CD4-positive, alpha-beta T cell treated with Interleukin-6 for 4 hours (primary cell): ENCODE results near the gene STK11.
"Not testable (repeated sequence)": the region's sequence is repeated elsewhere in the genome, so short reads cannot be mapped to it uniquely, and the experiment has no call there.

Source experiments
- DNase-seq: peaks from one replicate; pipeline ENCODE4 v3.0.0-alpha.2; 2020; ENCODE audit warnings: mixed read lengths

Gene STK11

GRCh38 chr19:1238369-1239303 is 33.1 kb downstream of the STK11 start:
- DNase-seq: no peak

GRCh38 chr19:1239420-1239795 is 33.8 kb downstream of the STK11 start:
- no peak for DNase-seq

- DNase-seq: peak; percentile 91
Measured at GRCh38 chr19:1239796-1240737, 34.5 kb downstream of the STK11 start.

- no peak for DNase-seq
Measured at GRCh38 chr19:1240925-1241324, 35.3 kb downstream of the STK11 start.

- DNase-seq: peak; percentile 94
Measured at GRCh38 chr19:1241417-1242095, 36.0 kb downstream of the STK11 start, which contains the start of gene ATP5F1D. Gene ATP5F1D (plus strand): TSS chr19:1241751. CDS start chr19:1241851, 100 bp downstream.

GRCh38 chr19:1243768-1244692 is 38.5 kb downstream of the STK11 start:
- DNase-seq: peak; percentile 88

- no peak for DNase-seq
Measured at GRCh38 chr19:1244693-1245451, 39.3 kb downstream of the STK11 start.

GRCh38 chr19:1245494-1246264 is 40.1 kb downstream of the STK11 start:
- no peak for DNase-seq

GRCh38 chr19:1246265-1247087 is 40.9 kb downstream of the STK11 start:
- not testable (repeated sequence) for DNase-seq

- DNase-seq: no peak
Measured at GRCh38 chr19:1247748-1248138, 42.2 kb downstream of the STK11 start.

GRCh38 chr19:1248139-1248785 is 42.7 kb downstream of the STK11 start, which contains the start of gene MIDN:
Gene MIDN (plus strand): TSS chr19:1248583. CDS start chr19:1250297, 1,714 bp downstream.
- peak; percentile 86 for DNase-seq

GRCh38 chr19:1248786-1249297 is 43.3 kb downstream of the STK11 start:
- peak; percentile 88 for DNase-seq

GRCh38 chr19:1249298-1249989 is 43.9 kb downstream of the STK11 start:
- peak; percentile 97 for DNase-seq

- DNase-seq: no peak
Measured at GRCh38 chr19:1249990-1250436, 44.4 kb downstream of the STK11 start.

- peak; percentile 77 for DNase-seq
Measured at GRCh38 chr19:1250437-1251260, 45.1 kb downstream of the STK11 start.
